Urinary bladder (tissue), 4 donors: ENCODE data around the gene SRPK2. TPM values are rescaled to one million over a fixed set of nuclear protein-coding genes. Genes with fewer than 3 reads are reported as not detected.
"Not testable (repeated sequence)": the region's sequence is repeated elsewhere in the genome, so short reads cannot be mapped to it uniquely, and the experiment has no call there.

ENCODE experiments used
- DNase-seq: peaks from one replicate; pipeline ENCODE4 v3.0.0-alpha.2; 2015; ENCODE audit errors: extremely low spot score
- H3K27ac ChIP-seq: one replicate; pipeline ENCODE4 v1.5.1; 2013; ENCODE audit warnings: low read depth, mild to moderate bottlenecking, moderate library complexity
- H3K36me3 ChIP-seq: one replicate; pipeline ENCODE4 v1.6.1; 2013; ENCODE audit warnings: mild to moderate bottlenecking, moderate library complexity; ENCODE audit not compliant: insufficient read depth
- H3K4me1 ChIP-seq: one replicate; pipeline ENCODE4 v1.6.1; 2013; ENCODE audit warnings: mild to moderate bottlenecking, moderate library complexity; ENCODE audit not compliant: insufficient read depth
- H3K4me3 ChIP-seq: one replicate; pipeline ENCODE4 v1.5.1; 2013; ENCODE audit warnings: low read depth, low read length
- WGBS: extraction: QIAGEN DNeasy Blood & Tissue Kit; methylation state at CpG from one replicate; pipeline ENCODE4 v1.1.7; 2013; 5-methylcytosine and 5-hydroxymethylcytosine counted together
- polyA plus RNA-seq: library from polyadenylated mRNA; stranded (reverse); fragments of 200-250 nt; gene quantifications from one replicate; pipeline ENCODE4 v1.2.3, GENCODE V29; 2013
- total RNA-seq: library from RNA; depleted of rRNA; stranded (reverse); fragments of >200 nt; gene quantifications from one replicate; pipeline ENCODE4 v1.2.3, GENCODE V29; 2014
- donor health status: healthy with polysubstance abuse.
- donor health status: healthy.

Gene SRPK2
- total and polyA plus RNA-seq, 2 donors: 21.7 to 116 TPM

- no peaks in the 10 kb centered on the region for H3K4me1 ChIP-seq
- H3K27ac ChIP-seq: no peak overlapping the region
- H3K36me3 ChIP-seq: no peaks in the 10 kb centered on the region
- no peak for DNase-seq
- H3K4me3 ChIP-seq: no peak overlapping the region
- WGBS: 83% methylated on average over 10 of the region's 10 CpGs
Measured at GRCh38 chr7:105319578-105319977, 69.1 kb downstream of the SRPK2 start.

GRCh38 chr7:105316578-105317344 is 72.0 kb downstream of the SRPK2 start:
- no peaks in the 10 kb centered on the region for H3K4me1 ChIP-seq
- H3K4me3 ChIP-seq: no peak overlapping the region
- WGBS: 92% methylated on average over 2 of the region's 2 CpGs
- DNase-seq: no peak
- no peaks in the 10 kb centered on the region for H3K36me3 ChIP-seq
- no peak overlapping the region for H3K27ac ChIP-seq

GRCh38 chr7:105315357-105315756 is 73.4 kb downstream of the SRPK2 start:
- 51% methylated on average over 2 of the region's 2 CpGs for WGBS
- Histone ChIP-seq H3K4me1 (no peaks in the 10 kb centered on the region), H3K27ac (no peak overlapping the region), H3K4me3 (no peak overlapping the region), H3K36me3 (no peaks in the 10 kb centered on the region)
- no peak for DNase-seq

GRCh38 chr7:105309235-105310169 is 79.2 kb downstream of the SRPK2 start:
- DNase-seq: no peak
- Histone ChIP-seq H3K4me3 (no peak overlapping the region), H3K27ac (no peak overlapping the region), H3K4me1 (no peaks in the 10 kb centered on the region), H3K36me3 (no peaks in the 10 kb centered on the region)
- 84% methylated on average over 2 of the region's 2 CpGs for WGBS

GRCh38 chr7:105307163-105307672 is 81.5 kb downstream of the SRPK2 start:
- no peaks in the 10 kb centered on the region for H3K4me1 ChIP-seq
- H3K36me3 ChIP-seq: no peaks in the 10 kb centered on the region
- H3K4me3 ChIP-seq: no peak overlapping the region
- no peak for DNase-seq
- 75% methylated on average over 3 of the region's 3 CpGs for WGBS
- no peak overlapping the region for H3K27ac ChIP-seq

GRCh38 chr7:105306298-105306748 is 82.4 kb downstream of the SRPK2 start:
- no peak for DNase-seq
- WGBS: 70% methylated on average over 4 of the region's 4 CpGs
- no peaks in the 10 kb centered on the region for H3K36me3 ChIP-seq
- no peak overlapping the region for H3K4me3 ChIP-seq
- no peak overlapping the region for H3K27ac ChIP-seq
- no peaks in the 10 kb centered on the region for H3K4me1 ChIP-seq

GRCh38 chr7:105305633-105306032 is 83.1 kb downstream of the SRPK2 start:
- no peaks in the 10 kb centered on the region for H3K4me1 ChIP-seq
- no peak for DNase-seq
- H3K36me3 ChIP-seq: no peaks in the 10 kb centered on the region
- WGBS: 98% methylated on average over 2 of the region's 2 CpGs
- no peak overlapping the region for H3K4me3 ChIP-seq
- no peak overlapping the region for H3K27ac ChIP-seq

- WGBS: 31% methylated on average over 5 of the region's 5 CpGs
- H3K27ac ChIP-seq: no peak overlapping the region
- no peak overlapping the region for H3K4me3 ChIP-seq
- no peaks in the 10 kb centered on the region for H3K4me1 ChIP-seq
- no peaks in the 10 kb centered on the region for H3K36me3 ChIP-seq
- DNase-seq: no peak
Measured at GRCh38 chr7:105304040-105304895, 84.5 kb downstream of the SRPK2 start.

- not testable (repeated sequence) for H3K4me1 ChIP-seq, H3K27ac ChIP-seq, DNase-seq, H3K36me3 ChIP-seq, H3K4me3 ChIP-seq
- WGBS: 93% methylated on average over 6 of the region's 6 CpGs
Measured at GRCh38 chr7:105300587-105300986, 88.1 kb downstream of the SRPK2 start.

GRCh38 chr7:105298439-105298894 is 90.3 kb downstream of the SRPK2 start:
- no peaks in the 10 kb centered on the region for H3K4me1 ChIP-seq
- H3K27ac ChIP-seq: no peak overlapping the region
- no peaks in the 10 kb centered on the region for H3K36me3 ChIP-seq
- DNase-seq: no peak
- WGBS: 91% methylated on average over 4 of the region's 4 CpGs
- no peak overlapping the region for H3K4me3 ChIP-seq

GRCh38 chr7:105297985-105298384 is 90.7 kb downstream of the SRPK2 start:
- Histone ChIP-seq H3K4me1 (no peaks in the 10 kb centered on the region), H3K36me3 (no peaks in the 10 kb centered on the region), H3K4me3 (no peak overlapping the region), H3K27ac (no peak overlapping the region)
- 96% methylated on average over 2 of the region's 2 CpGs for WGBS
- no peak for DNase-seq

- no peaks in the 10 kb centered on the region for H3K4me1 ChIP-seq
- 94% methylated on average over 5 of the region's 5 CpGs for WGBS
Measured at GRCh38 chr7:105297309-105297708, 91.4 kb downstream of the SRPK2 start.

GRCh38 chr7:105296491-105296890 is 92.2 kb downstream of the SRPK2 start:
- no peaks in the 10 kb centered on the region for H3K4me1 ChIP-seq
- H3K4me3 ChIP-seq: no peak overlapping the region
- H3K27ac ChIP-seq: no peak overlapping the region

More at GRCh38 chr7:105297309-105297708, 91.4 kb downstream of the SRPK2 start:
- DNase-seq: no peak
- no peaks in the 10 kb centered on the region for H3K36me3 ChIP-seq
- no peak overlapping the region for H3K4me3 ChIP-seq
- no peak overlapping the region for H3K27ac ChIP-seq

More at GRCh38 chr7:105296491-105296890, 92.2 kb downstream of the SRPK2 start:
- no peak for DNase-seq
- no peaks in the 10 kb centered on the region for H3K36me3 ChIP-seq
